GM18868 (cell line): ENCODE results near the gene DLG2.

ENCODE experiments used
- ATAC-seq: cut with Tn5 transposase; IDR thresholded peaks from one replicate; pipeline ENCODE4 v1.9.1; 2021; ENCODE audit warnings: mild to moderate bottlenecking, moderate library complexity; ENCODE audit not compliant: unreplicated experiment

The DLG2 gene

DNA sequence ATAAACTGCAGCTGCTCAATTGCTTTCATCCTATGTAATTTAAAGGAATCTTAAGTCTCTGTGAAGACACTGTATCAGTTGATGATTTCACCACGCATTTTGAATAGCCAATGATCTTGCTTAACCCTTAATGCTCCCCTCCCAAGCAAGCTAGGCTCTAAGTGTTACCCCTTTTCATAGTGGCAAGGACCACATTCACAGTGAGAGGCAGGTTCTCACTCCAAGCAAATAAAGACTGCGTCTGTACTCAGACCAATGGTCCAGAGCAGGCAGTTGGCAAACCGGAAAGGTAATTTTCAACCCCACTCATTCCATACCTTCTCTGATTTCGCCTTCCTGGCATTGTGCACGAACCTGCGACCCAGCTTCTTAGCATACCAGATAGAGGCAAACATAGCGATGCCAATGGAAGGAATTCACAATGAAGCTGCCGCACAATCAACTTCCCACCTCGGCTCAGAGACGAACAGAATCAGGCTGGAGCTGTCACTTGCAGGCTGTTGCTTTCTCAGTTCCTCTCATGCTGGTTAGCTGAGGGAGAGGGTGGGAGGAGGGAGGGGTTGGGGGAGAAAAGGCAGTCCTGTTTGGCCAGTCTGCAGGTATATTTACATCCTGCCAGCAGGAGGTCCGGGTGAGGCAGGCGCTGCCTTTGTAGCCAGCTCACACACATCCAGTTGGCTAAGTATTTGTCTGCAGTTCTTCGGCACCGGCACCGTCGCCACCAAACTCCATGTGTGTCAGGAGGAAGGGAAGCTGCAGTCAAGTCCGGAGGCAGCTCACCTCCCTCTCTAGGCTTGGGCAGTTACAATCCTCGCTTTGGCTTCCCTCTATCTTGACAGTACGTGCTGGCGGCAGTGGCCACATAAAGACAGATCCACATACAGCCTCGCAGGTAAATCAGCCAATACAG lies 1189.8 kb downstream of the DLG2 start:
- ATAC-seq = peak; percentile 94

GRCh38 chr11:84430661-84431060 lies 1196.5 kb downstream of the DLG2 start:
- no peak for ATAC-seq

GRCh38 chr11:84425673-84426072 lies 1201.5 kb downstream of the DLG2 start:
- ATAC-seq = no peak

GRCh38 chr11:84420271-84420670 lies 1206.9 kb downstream of the DLG2 start:
- ATAC-seq = no peak

- ATAC-seq = no peak
These were observed 1207.5 kb downstream of the DLG2 start for GRCh38 chr11:84419616-84420015.

- ATAC-seq = no peak
These were observed 1212.2 kb downstream of the DLG2 start for GRCh38 chr11:84414920-84415319.

DNA sequence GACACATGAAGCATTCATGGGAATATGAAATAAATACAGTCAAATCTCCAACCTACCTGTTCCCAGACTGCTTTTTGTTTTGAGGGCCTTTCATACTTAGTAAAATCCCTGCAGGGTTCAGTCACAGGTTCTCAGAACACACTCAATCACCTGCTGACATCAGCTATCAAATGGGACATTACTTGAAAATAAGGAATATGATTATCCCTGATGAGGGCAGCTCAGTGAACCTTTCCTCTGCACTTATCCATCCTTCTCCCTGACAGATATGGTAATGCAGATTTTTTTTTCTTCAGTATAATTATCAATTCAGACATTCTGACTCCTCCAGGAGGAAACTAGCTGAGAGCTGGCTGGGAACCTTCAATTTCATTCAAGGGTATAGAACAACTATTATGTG lies 1213.6 kb downstream of the DLG2 start:
- no peak for ATAC-seq

DNA sequence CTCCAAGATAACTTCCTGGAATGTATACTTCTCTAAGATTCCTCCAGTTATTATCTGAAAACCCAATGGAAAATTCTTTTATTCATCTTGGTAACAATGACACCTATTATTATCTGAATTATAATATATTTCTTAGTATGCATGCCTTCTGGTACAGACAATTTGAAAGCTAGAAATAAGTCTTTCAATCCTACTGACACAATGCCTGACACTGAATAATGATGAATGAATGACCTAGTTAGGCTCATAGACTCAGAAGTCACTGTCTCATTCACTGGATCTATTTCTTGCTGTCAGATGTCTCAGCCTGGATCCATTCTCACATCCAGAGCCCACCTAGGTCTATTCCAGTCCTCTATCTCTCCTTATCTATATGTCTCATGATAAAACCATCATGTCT lies 1214.3 kb downstream of the DLG2 start:
- no peak for ATAC-seq

- no peak for ATAC-seq
These were observed 1218.2 kb downstream of the DLG2 start for GRCh38 chr11:84408946-84409411.

GRCh38 chr11:84407091-84407490 lies 1220.1 kb downstream of the DLG2 start:
- ATAC-seq = no peak

GRCh38 chr11:84398017-84398626 lies 1229.0 kb downstream of the DLG2 start:
- no peak for ATAC-seq

- ATAC-seq = no peak
These were observed 1230.6 kb downstream of the DLG2 start for GRCh38 chr11:84396521-84396920.

DNA sequence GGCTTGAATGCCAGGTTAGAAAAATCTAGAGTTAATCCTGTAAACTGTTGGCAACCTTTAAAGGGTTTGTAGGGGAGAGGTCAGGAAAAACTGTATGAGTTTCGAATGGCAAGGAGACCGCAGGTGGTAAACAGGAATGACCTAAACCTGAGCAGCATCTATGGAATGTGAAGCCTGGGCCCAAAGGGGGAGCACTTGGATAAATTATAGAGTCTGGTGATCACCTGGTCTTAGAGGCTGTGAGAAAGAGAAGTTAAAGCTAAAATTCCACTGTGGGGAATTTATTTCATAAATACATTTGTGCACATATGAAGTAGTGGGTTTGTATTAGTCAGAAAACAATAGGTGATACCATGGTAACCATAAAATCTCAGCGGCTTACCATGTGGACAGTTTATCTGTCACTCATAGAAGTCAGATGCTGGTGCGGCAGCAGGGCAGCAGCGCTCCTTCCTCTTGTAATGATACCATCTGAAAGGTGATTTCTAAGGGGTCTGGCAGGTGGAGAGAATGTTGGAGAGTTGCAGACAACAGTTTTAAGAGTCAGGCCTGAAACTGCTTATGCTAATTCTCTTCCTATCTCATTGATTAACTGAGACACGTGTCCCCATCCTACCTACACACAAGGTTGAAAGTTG lies 1236.6 kb downstream of the DLG2 start:
- ATAC-seq = no peak

DNA sequence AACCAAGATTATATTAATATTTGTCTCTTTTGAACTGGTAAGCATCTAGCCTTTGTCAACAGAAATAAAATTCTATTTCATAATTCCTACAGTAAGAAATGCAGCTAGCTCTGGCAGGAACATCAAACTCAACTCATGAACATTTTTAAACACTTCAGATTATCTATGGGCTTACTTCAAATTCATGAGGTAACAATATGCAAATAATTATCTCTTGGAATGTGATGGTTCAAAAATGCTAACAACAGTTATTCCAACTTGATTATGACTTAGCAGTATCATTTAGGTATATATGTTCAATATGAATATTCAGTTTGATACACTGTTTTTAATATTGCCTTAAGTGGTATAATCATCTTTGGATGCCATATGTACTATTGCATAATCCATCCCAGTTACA lies 1237.4 kb downstream of the DLG2 start:
- no peak for ATAC-seq

- peak; percentile 87 for ATAC-seq
These were observed 1242.4 kb downstream of the DLG2 start for GRCh38 chr11:84384731-84385130.

DNA sequence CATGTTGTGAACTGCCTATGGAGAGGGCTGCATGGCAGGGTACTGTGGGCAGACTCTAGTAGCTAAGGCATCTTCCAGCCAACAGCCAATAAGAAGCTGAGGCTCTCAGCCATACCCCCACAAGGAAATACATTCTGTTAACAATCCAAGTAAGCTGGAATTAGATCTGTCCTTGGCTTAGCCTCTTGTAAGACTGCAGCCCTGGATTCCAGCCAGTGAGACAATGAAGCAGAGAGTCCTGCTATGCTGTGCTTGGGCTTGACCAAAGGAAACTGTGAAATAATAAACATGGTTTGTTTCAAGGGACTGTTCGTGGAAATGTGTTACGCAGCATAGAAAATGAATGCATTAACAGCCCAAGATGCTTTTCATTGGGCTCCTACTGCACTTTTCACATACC lies 1243.6 kb downstream of the DLG2 start:
- ATAC-seq = no peak

DNA sequence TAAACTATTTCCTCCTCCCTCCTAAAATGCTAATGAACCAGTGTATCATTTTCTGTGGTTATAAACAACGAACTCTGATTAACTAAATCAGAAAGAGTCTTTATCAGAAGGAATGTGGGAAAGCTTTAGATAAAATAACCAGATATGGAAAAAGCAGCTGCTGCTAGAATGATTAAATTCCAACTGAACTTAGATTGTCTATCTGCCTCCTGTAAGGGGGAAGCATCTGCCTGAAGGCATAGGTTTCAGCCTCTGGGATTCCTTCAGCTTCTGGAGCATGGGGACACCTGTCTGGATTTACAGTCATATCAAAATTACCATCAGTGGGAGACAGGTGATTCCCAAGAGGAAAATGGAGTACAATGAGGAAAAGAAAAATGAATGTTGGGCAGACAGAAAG lies 1245.5 kb downstream of the DLG2 start:
- no peak for ATAC-seq

DNA sequence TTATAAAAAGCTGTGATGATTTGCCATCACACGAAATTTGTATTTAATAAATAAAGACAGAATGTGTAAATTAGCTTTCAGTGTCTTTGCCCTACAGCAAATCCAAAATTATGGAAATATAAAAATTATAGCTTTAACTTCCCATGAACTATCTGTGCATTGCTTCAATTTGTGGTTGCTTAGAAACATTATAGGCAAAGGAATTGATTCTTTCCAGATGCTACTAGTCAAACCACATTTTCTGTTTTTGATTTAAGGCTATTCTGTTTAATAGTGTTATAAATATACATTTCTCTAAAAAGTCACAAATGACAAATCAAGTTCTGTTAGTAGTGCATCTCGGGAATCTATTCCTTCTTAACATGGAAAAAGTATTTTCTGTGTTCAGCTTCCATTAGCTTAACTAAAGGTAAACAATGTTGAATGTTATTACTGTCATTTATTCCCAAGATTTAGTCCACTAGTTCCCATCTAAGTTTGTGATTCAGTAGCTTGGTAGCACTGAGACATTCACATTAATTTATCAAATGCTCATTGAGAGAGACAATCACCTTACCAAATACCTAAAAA lies 1254.7 kb downstream of the DLG2 start:
- no peak for ATAC-seq

- ATAC-seq = no peak
These were observed 1269.1 kb downstream of the DLG2 start for GRCh38 chr11:84358034-84358433.

DNA sequence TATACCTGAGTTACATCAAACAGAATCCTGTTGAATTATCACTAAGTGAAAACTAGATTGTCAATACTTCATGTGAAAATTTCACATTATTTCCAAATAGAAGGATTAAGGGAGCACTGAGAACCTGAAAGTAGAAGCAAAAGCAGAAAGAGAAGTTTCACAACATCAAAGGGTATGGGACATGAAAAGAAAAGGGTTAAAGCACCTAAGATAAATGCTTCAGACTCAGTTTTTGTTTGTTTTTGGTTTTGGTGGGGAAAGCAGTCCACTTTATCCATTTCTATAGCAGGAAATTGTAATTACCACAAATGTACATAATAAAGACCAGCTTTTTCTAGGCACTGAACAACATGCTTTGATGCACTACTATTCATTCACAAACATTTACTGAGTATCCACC lies 1271.2 kb downstream of the DLG2 start:
- ATAC-seq = no peak

DNA sequence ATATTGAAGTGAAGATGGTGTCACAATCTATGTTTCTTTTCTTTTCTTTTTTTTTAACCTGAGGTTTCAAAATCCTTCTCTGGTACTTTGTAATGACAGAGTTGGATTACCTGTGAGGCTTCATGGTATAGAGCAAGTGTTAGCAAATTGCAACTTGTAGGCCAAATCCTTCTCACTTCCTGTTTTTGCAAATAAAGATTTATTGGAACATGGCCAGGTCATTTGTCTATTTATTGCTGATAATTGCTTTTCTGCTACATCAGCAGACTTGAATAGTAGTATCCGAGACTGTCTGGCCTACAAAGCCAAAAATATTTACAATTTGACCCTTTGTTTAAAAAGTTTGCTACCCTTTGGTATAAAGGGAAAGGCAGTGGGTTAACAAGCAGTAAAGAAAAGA lies 1281.5 kb downstream of the DLG2 start:
- no peak for ATAC-seq
